Keratinocyte (primary cell): ENCODE measurements around the gene EPHB2.

Experiments used
- EZH2 ChIP-seq: IDR thresholded peaks from one replicate; pipeline ENCODE4 v1.6.1; 2012; ENCODE audit warnings: inconsistent platforms, mild to moderate bottlenecking, low read length, moderate library complexity
- TF ChIP-seq, protein P1 (sequence below), 3 experiments: IDR thresholded peaks in 1 of 3; conservative IDR thresholded peaks in 1 of 3; optimal IDR thresholded peaks in 1 of 3; 2 replicates in 2 of 3; 3 replicates in 1 of 3; pipeline versions ENCODE3 to v1.5.1; 2011; ENCODE audit warnings: low read length in 3 of 3, mild to moderate bottlenecking in 3 of 3, moderate library complexity in 2 of 3, control low read depth in 1 of 3, inconsistent platforms in 1 of 3; ENCODE audit not compliant: insufficient read depth in 2 of 3; ENCODE audit errors: extremely low read depth in 1 of 3

GRCh38 chr1:22953740-22954141 is 243.1 kb downstream of the EPHB2 start:
- TF ChIP-seq, protein P1, sequence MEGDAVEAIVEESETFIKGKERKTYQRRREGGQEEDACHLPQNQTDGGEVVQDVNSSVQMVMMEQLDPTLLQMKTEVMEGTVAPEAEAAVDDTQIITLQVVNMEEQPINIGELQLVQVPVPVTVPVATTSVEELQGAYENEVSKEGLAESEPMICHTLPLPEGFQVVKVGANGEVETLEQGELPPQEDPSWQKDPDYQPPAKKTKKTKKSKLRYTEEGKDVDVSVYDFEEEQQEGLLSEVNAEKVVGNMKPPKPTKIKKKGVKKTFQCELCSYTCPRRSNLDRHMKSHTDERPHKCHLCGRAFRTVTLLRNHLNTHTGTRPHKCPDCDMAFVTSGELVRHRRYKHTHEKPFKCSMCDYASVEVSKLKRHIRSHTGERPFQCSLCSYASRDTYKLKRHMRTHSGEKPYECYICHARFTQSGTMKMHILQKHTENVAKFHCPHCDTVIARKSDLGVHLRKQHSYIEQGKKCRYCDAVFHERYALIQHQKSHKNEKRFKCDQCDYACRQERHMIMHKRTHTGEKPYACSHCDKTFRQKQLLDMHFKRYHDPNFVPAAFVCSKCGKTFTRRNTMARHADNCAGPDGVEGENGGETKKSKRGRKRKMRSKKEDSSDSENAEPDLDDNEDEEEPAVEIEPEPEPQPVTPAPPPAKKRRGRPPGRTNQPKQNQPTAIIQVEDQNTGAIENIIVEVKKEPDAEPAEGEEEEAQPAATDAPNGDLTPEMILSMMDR (optimal IDR thresholded peaks at IDR 0.05 in 1 of 3, IDR thresholded peaks at IDR 0.05 in 1 of 3, conservative IDR thresholded peaks at IDR 0.05 in 1 of 3; ENCODE audit: extremely low read depth in 1 of 3, insufficient read depth in 2 of 3, low read length in 3 of 3), result no peak
- TF ChIP-seq EZH2, result no peak
